Activated T-helper 17 cell treated with anti-CD3 and anti-CD28 coated beads, Interleukin-2, amount 50 U/mL, for 72 hours (primary cell): ENCODE results near the gene GTF2A2. TPM values are rescaled to one million over a fixed set of nuclear protein-coding genes. Genes with fewer than 3 reads are reported as not detected.
A peak's percentile ranks its signal among the peaks of the same experiment; 100 is the strongest.

Source experiments
- ATAC-seq: fragments of 150-1000 bp; cut with Tn5 transposase; replicated peaks from 2 replicates; pipeline ENCODE4 v1.10.0; 2021; ENCODE audit warnings: mild to moderate bottlenecking, moderate library complexity
- H3K27ac Mint-ChIP-seq: one replicate; pipeline ENCODE4 v1.8.0; 2022; ENCODE audit warnings: mixed read lengths
- H3K27me3 Mint-ChIP-seq: one replicate; pipeline ENCODE4 v1.8.0; 2022; ENCODE audit warnings: mixed read lengths
- H3K36me3 Mint-ChIP-seq: one replicate; pipeline ENCODE4 v1.8.0; 2022; ENCODE audit warnings: low read depth, mild to moderate bottlenecking, mixed read lengths
- H3K4me1 Mint-ChIP-seq: one replicate; pipeline ENCODE4 v1.8.0; 2022; ENCODE audit warnings: mixed read lengths
- H3K4me3 Mint-ChIP-seq: one replicate; pipeline ENCODE4 v1.8.0; 2022; ENCODE audit warnings: mild to moderate bottlenecking, mixed read lengths
- H3K9me3 Mint-ChIP-seq: one replicate; pipeline ENCODE4 v1.8.0; 2022; ENCODE audit warnings: mixed read lengths
- total RNA-seq, 2 donors: library from RNA; stranded (reverse); gene quantifications; one replicate each; pipeline ENCODE4 v1.2.3, GENCODE V29; 2022

The GTF2A2 gene
- total RNA-seq, 2 donors from 2014 or later, result 102 to 186 TPM

DNA sequence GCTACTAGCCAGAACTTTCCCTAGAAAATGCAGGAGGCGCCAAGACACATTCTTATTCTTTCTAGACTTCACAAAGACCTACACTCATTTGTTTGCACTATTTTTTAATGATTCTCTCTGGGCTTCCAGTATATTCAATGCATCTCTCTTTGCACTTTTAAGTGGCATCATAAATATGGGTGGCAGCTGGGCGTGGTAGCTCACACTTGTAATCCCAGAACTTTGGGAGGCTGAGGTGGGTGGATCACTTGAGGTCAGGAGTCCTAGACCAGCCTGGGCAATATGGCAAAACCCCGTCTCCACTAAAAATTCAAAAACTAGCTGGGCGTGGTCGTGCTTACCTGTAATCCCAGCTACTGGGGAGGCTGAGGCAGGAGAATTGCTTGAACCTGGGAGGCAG, 51.3 kb downstream of the GTF2A2 start:
- ATAC-seq, result no peak
- H3K9me3 Mint-ChIP-seq, result peaks cover 8% of the 10 kb centered on the region
- no peaks in the 10 kb centered on the region for H3K36me3 Mint-ChIP-seq
- H3K27ac Mint-ChIP-seq, result no peak overlapping the region
- H3K4me1 Mint-ChIP-seq, result no peaks in the 10 kb centered on the region
- H3K4me3 Mint-ChIP-seq, result no peak overlapping the region
- peaks cover 14% of the 10 kb centered on the region for H3K27me3 Mint-ChIP-seq

DNA sequence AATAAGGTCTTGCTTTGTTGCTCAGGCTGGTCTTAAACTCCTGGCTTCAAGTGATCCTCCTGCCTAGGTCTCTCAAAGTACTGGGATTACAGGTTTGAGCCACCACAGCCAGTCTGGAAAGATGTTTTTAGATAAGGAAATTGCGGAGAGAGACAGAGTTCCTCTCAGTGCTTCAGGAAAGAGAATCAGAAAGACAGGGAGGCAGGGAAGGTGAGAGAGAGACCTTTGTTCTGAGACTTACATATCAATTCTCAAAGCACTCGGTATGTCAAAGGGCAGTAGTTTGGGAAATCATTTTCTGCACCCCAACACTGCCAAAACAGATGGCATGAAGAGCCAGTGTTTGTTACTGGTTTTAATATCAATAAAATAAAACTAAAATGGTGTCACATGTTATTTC, 58.9 kb downstream of the GTF2A2 start:
- H3K4me3 Mint-ChIP-seq, result no peak overlapping the region
- no peaks in the 10 kb centered on the region for H3K4me1 Mint-ChIP-seq
- no peak overlapping the region for H3K27ac Mint-ChIP-seq
- peaks cover 7% of the 10 kb centered on the region for H3K27me3 Mint-ChIP-seq
- no peaks in the 10 kb centered on the region for H3K9me3 Mint-ChIP-seq
- H3K36me3 Mint-ChIP-seq, result no peaks in the 10 kb centered on the region
- ATAC-seq, result no peak

DNA sequence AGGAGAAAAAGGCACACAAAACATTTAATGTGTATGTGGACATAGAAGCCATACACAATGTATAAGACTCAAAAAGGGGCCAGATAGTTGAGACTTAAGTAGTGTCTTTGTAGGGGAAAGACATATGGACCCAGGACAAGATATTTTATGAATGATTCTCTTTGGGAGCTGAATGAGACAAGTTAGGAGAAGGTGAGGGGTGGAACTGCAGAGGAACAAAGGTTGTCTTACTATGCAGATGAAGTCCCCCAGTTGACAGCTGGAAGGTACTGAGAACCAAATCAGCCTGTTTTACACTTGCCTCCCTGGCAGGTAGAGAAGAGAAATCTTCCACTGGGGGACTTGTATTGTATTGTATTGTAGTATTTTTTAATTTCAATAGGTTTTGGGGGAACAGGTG, 60.7 kb downstream of the GTF2A2 start:
- no peak overlapping the region for H3K27ac Mint-ChIP-seq
- H3K4me1 Mint-ChIP-seq, result peaks cover under 1% of the 10 kb centered on the region
- no peak for ATAC-seq
- H3K9me3 Mint-ChIP-seq, result no peaks in the 10 kb centered on the region
- peaks cover 6% of the 10 kb centered on the region for H3K27me3 Mint-ChIP-seq
- no peak overlapping the region for H3K4me3 Mint-ChIP-seq
- no peaks in the 10 kb centered on the region for H3K36me3 Mint-ChIP-seq

DNA sequence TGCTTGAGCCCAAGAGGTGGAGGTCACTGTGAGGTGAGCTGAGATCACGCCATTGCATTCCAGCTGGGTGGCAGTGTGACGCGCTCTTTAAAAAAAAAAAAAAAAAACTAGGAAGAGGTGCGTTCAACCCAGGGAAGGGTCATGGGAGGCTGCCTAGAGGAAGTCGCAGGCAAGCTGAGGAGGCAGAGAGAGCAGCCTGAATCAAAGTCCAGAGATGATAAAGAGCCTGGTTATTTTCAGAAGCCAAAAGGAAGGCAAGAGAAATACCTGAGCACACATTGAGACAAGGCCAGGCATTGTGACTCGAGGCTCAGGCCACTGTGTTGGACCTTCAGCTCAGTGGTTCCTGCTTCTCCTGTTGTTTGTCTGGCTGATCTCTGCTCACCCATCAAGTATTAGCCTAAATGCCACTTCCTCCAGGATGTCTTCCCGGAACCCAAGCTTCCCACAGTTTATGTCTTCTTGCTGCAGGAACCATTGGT, 61.8 kb downstream of the GTF2A2 start:
- no peaks in the 10 kb centered on the region for H3K36me3 Mint-ChIP-seq
- H3K4me1 Mint-ChIP-seq, result peaks cover 10% of the 10 kb centered on the region
- H3K9me3 Mint-ChIP-seq, result no peaks in the 10 kb centered on the region
- no peak overlapping the region for H3K27ac Mint-ChIP-seq
- no peak for ATAC-seq
- H3K4me3 Mint-ChIP-seq, result no peak overlapping the region
- H3K27me3 Mint-ChIP-seq, result peaks cover 6% of the 10 kb centered on the region

DNA sequence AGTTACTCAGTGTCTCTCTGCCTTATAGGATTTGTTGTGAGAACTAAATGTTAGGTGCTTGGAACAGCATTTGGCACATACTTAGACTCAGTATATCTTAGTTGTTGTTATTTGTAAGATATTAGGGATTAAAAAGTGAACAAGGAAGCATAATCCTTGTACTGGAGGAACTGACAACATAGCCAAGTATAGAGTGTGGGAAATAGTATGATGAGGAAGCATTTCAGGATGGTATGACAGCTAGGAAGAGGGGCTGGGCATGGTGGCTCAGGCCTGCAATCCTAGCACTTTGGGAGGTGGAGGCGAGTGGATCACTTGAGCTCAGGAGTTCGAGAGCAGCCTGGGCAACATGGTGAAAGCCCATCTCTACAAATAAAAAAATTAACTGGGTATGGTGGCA, 62.3 kb downstream of the GTF2A2 start:
- no peak for ATAC-seq
- H3K4me3 Mint-ChIP-seq, result no peak overlapping the region
- no peak overlapping the region for H3K27ac Mint-ChIP-seq
- no peaks in the 10 kb centered on the region for H3K36me3 Mint-ChIP-seq
- no peaks in the 10 kb centered on the region for H3K9me3 Mint-ChIP-seq
- peaks cover 4% of the 10 kb centered on the region for H3K27me3 Mint-ChIP-seq
- H3K4me1 Mint-ChIP-seq, result peaks cover 13% of the 10 kb centered on the region

DNA sequence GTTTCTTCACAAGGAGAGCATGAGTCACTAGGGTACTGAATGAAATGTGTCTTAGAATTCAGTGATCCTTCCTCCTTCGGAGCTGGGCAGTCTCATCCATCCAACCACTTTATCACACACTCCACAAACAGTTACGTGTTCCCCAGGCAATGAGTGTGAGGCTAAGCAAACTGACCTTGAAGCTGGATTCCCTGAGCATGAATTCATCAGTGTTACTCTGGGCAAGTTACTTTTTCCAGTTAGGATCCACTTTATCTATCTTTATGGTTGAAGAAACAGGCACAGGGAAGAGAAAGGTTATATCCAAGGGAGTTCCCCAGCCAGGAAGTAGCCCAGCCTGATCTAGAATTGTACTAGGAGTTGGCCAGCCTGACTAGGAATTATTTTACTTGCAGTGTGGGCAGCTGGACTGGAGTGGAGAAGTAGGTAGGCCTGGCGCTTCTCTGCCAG, 62.8 kb downstream of the GTF2A2 start:
- Mint-ChIP-seq H3K27me3 (peaks cover 3% of the 10 kb centered on the region), H3K9me3 (no peaks in the 10 kb centered on the region), H3K4me1 (peaks cover 15% of the 10 kb centered on the region), H3K27ac (no peak overlapping the region), H3K4me3 (no peak overlapping the region), H3K36me3 (no peaks in the 10 kb centered on the region)
- ATAC-seq, result no peak

DNA sequence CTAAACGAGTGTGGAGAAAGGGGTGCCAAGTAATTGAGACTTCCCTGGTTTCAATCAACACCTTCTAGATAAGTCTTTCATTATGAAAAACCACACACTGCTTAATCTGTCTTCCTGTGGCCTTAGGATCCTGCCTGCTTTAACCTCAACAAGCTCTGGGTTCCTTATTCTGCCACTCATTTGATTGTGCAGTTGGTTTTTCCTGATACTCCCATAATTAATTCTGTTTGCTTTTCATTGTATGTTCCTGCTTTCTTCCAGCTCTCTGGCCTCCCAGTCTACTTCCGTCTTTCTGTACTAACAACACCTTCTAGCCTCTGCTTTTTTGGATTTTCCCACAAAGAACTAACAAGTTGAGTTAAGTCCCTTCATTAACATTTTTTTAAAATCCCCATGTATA, 66.0 kb downstream of the GTF2A2 start:
- no peaks in the 10 kb centered on the region for H3K27me3 Mint-ChIP-seq
- no peaks in the 10 kb centered on the region for H3K36me3 Mint-ChIP-seq
- peak overlapping the region; percentile 28 for H3K4me3 Mint-ChIP-seq
- ATAC-seq, result peak; percentile 15
- H3K27ac Mint-ChIP-seq, result no peak overlapping the region
- no peaks in the 10 kb centered on the region for H3K9me3 Mint-ChIP-seq
- peaks cover 15% of the 10 kb centered on the region for H3K4me1 Mint-ChIP-seq

DNA sequence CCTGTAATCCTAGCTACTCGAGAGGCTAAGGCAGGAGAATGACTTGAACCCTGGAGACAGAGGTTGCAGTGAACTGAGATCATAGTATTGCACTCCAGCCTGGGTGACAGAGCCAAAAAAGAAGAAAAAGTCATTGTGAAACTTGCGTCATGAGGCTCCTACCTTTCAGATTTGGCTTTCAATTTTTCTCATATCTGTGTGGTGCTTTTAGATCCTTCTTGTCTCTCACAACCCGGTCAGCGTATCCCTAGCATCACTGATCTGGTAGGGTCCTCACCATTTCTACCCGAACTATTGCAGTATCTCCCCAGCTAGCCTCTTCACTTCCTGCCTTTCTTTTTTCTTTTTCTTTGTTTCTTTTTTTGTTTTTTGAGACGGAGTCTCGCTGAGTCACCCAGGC, 67.3 kb downstream of the GTF2A2 start:
- peaks cover 15% of the 10 kb centered on the region for H3K4me1 Mint-ChIP-seq
- no peaks in the 10 kb centered on the region for H3K27me3 Mint-ChIP-seq
- H3K27ac Mint-ChIP-seq, result peak overlapping the region; percentile 40
- ATAC-seq, result peak; percentile 92
- peak overlapping the region; percentile 40 for H3K4me3 Mint-ChIP-seq
- no peaks in the 10 kb centered on the region for H3K36me3 Mint-ChIP-seq
- no peaks in the 10 kb centered on the region for H3K9me3 Mint-ChIP-seq

Other genes with a start within 250 kb of the GTF2A2 start
- not detected for gene FAM81A, start 219.3 kb downstream of the GTF2A2 start, total RNA-seq
- not detected for gene GCNT3, start 45.7 kb downstream of the GTF2A2 start, total RNA-seq
- 10 to 100 TPM; 46.5 to 59.2 TPM for gene BNIP2, start 31.8 kb upstream of the GTF2A2 start, total RNA-seq